Sigmoid colon (tissue), 4 donors: ENCODE data around the gene FKBP6.
"Not testable (repeated sequence)": the region's sequence is repeated elsewhere in the genome, so short reads cannot be mapped to it uniquely, and the experiment has no call there.

Experiments
- CTCF ChIP-seq, 4 experiments: fragments of 450-650 bp in 3 of 4; fragments of 200-600 bp in 1 of 4; IDR thresholded peaks; one replicate each; pipeline ENCODE4 v1.5.1; 2016 to 2019; ENCODE audit warnings: antibody characterized with exemption in 4 of 4, mild to moderate bottlenecking in 3 of 4, moderate library complexity in 2 of 4
- EP300 ChIP-seq, 4 donors: sonication (generic); formaldehyde crosslinking; IDR thresholded peaks; one replicate each; pipeline ENCODE4 v1.6.1; 2017; ENCODE audit warnings: antibody characterized with exemption in 4 of 4
- POLR2A ChIP-seq, 2 donors: fragments of 450-650 bp; IDR thresholded peaks; one replicate each; pipeline ENCODE4 v1.6.1; 2016; ENCODE audit warnings: antibody characterized with exemption in 2 of 2, mild to moderate bottlenecking in 2 of 2, moderate library complexity in 2 of 2

- TF ChIP-seq CTCF, EP300, POLR2A (IDR thresholded peaks at IDR 0.05): not testable (repeated sequence)
Observed at GRCh38 chr7:73319541-73319940, 8.4 kb upstream of the FKBP6 start.
